H1 (cell line): ENCODE data around the gene SYNPR. TPM values are rescaled to one million over a fixed set of nuclear protein-coding genes. Genes with fewer than 3 reads are reported as not detected.

Experiments
- CTCF ChIA-PET: fragments of 300-600 bp; sonication (Branson Sonifier 250); formaldehyde crosslinking; loops from one replicate; lab custom pipeline; 2021; ENCODE audit not compliant: partially characterized antibody; lab: Charles Lee
- POLR2A ChIA-PET: fragments of 300-600 bp; sonication (Branson Sonifier 250); formaldehyde crosslinking; loops from one replicate; lab custom pipeline; 2021; ENCODE audit warnings: inconsistent platforms; ENCODE audit not compliant: partially characterized antibody; lab: Charles Lee
- DNase-seq, 2 experiments: peaks; one replicate each; pipeline versions ENCODE4 v3.0.0 to v3.0.0-alpha.2; 2010 to 2022; ENCODE audit warnings: low spot score in 2 of 2, low read depth in 1 of 2, mixed read lengths in 1 of 2
- FAIRE-seq: peaks from 2 replicates; lab custom pipeline; 2011; peaks lifted over from hg19 to GRCh38; lab: Jason Lieb, UNC
- H2AFZ ChIP-seq: 2 replicates; pipeline ENCODE4 v1.8.1; 2012; ENCODE audit warnings: low read length, inconsistent platforms
- H2AK5ac ChIP-seq: 2 replicates; pipeline ENCODE4 v1.6.1; 2013; ENCODE audit warnings: low read depth, low read length
- H2BK120ac ChIP-seq: replicated peaks from 2 replicates; pipeline ENCODE3; 2013; ENCODE audit warnings: low read depth, low read length, inconsistent platforms
- H2BK12ac ChIP-seq: 2 replicates; pipeline ENCODE4 v1.6.1; 2013; ENCODE audit warnings: low read depth, low read length
- H2BK15ac ChIP-seq: 2 replicates; pipeline ENCODE4 v1.6.1; 2013; ENCODE audit warnings: low read length
- H2BK20ac ChIP-seq: 2 replicates; pipeline ENCODE4 v1.6.1; 2013; ENCODE audit warnings: low read length
- H2BK5ac ChIP-seq: 2 replicates; pipeline ENCODE4 v1.6.1; 2013; ENCODE audit warnings: low read depth, low read length
- H3K14ac ChIP-seq: 2 replicates; pipeline ENCODE4 v1.6.1; 2013; ENCODE audit warnings: inconsistent platforms; ENCODE audit not compliant: insufficient read length
- H3K18ac ChIP-seq: 2 replicates; pipeline ENCODE4 v1.6.1; 2013; ENCODE audit warnings: low read length; ENCODE audit errors: extremely low read depth
- H3K23ac ChIP-seq: 2 replicates; pipeline ENCODE4 v1.6.1; 2013; ENCODE audit warnings: inconsistent platforms; ENCODE audit not compliant: insufficient read length
- H3K23me2 ChIP-seq: 2 replicates; pipeline ENCODE4 v1.6.1; 2013; ENCODE audit warnings: low read depth, low read length
- H3K27ac ChIP-seq: 2 replicates; pipeline ENCODE4 v1.6.1; 2011; ENCODE audit warnings: low read depth, low read length, inconsistent platforms
- H3K27me3 ChIP-seq, 4 experiments: replicated peaks in 1 of 4; 1 replicate in 1 of 4; 2 replicates in 3 of 4; pipeline versions ENCODE4 v1.6.1 to v1.8.1; 2011 to 2013; ENCODE audit warnings: low read length in 3 of 4, mild to moderate bottlenecking in 3 of 4, inconsistent platforms in 2 of 4, mixed read lengths in 2 of 4, moderate library complexity in 1 of 4; ENCODE audit not compliant: control insufficient read depth in 3 of 4, insufficient read depth in 3 of 4; ENCODE audit errors: extremely low read depth in 1 of 4
- H3K36me3 ChIP-seq, 4 experiments: 2 replicates each; pipeline versions ENCODE4 v1.6.1 to v1.8.1; 2011 to 2013; ENCODE audit warnings: mild to moderate bottlenecking in 4 of 4, low read length in 3 of 4, moderate library complexity in 2 of 4, control low read depth in 1 of 4, inconsistent platforms in 1 of 4; ENCODE audit not compliant: insufficient read depth in 4 of 4, control insufficient read depth in 2 of 4
- H3K4ac ChIP-seq: replicated peaks from 2 replicates; pipeline ENCODE3; 2013; ENCODE audit warnings: low read length, low read depth, mixed read lengths, inconsistent platforms; ENCODE audit not compliant: insufficient read length
- H3K4me1 ChIP-seq, 4 experiments: replicated peaks in 1 of 4; 1 replicate in 1 of 4; 2 replicates in 3 of 4; pipeline versions ENCODE4 v1.6.1 to v1.8.1; 2011 to 2013; ENCODE audit warnings: low read length in 3 of 4, inconsistent platforms in 2 of 4, mixed read lengths in 1 of 4; ENCODE audit not compliant: insufficient read depth in 4 of 4, control insufficient read depth in 3 of 4
- H3K4me2 ChIP-seq, 2 experiments: 2 replicates each; pipeline versions ENCODE4 v1.6.1 to v1.8.1; 2011 to 2013; ENCODE audit warnings: low read depth in 2 of 2, low read length in 2 of 2, control low read depth in 1 of 2, inconsistent platforms in 1 of 2, mild to moderate bottlenecking in 1 of 2; ENCODE audit not compliant: insufficient read depth in 1 of 2
- H3K4me3 ChIP-seq, 4 experiments: fragments of 200-600, 300-600 bp in 1 of 4; sonication (generic), shearing (Covaris generic), sonication (Bioruptor Twin) in 1 of 4; 2 replicates each; pipeline versions ENCODE4 v1.5.1 to v1.8.1; 2011 to 2016; ENCODE audit warnings: low read length in 4 of 4, low read depth in 3 of 4, control low read depth in 2 of 4, inconsistent platforms in 2 of 4, mild to moderate bottlenecking in 2 of 4, mixed read lengths in 1 of 4, moderate library complexity in 1 of 4; ENCODE audit not compliant: insufficient read depth in 2 of 4; ENCODE audit errors: extremely low read depth in 1 of 4
- H3K56ac ChIP-seq: replicated peaks from 2 replicates; pipeline ENCODE3; 2013; ENCODE audit warnings: low read depth, mild to moderate bottlenecking, mixed read lengths, low read length, inconsistent platforms; ENCODE audit not compliant: insufficient read length
- H3K79me1 ChIP-seq: 2 replicates; pipeline ENCODE4 v1.6.1; 2013; ENCODE audit warnings: low read depth, low read length, control low read depth
- H3K79me2 ChIP-seq, 2 experiments: 2 replicates each; pipeline versions ENCODE4 v1.6.1 to v1.8.1; 2012 to 2013; ENCODE audit warnings: low read length in 2 of 2, mild to moderate bottlenecking in 2 of 2, inconsistent platforms in 1 of 2; ENCODE audit not compliant: insufficient read depth in 2 of 2, control insufficient read depth in 1 of 2
- H3K9ac ChIP-seq, 4 experiments: replicated peaks in 1 of 4; 1 replicate in 1 of 4; 2 replicates in 3 of 4; pipeline versions ENCODE4 v1.6.1 to v1.8.1; 2011 to 2013; ENCODE audit warnings: low read depth in 3 of 4, low read length in 3 of 4, control low read depth in 2 of 4, mild to moderate bottlenecking in 2 of 4, moderate library complexity in 2 of 4, inconsistent platforms in 1 of 4; ENCODE audit errors: extremely low read depth in 1 of 4
- H3K9me3 ChIP-seq, 2 experiments: 2 replicates each; pipeline versions ENCODE4 v1.6.1 to v1.8.1; 2012 to 2013; ENCODE audit warnings: mild to moderate bottlenecking in 2 of 2, moderate library complexity in 2 of 2, control low read depth in 1 of 2, inconsistent platforms in 1 of 2, low read depth in 1 of 2, low read length in 1 of 2, mixed read lengths in 1 of 2; ENCODE audit not compliant: insufficient read depth in 2 of 2
- H4K20me1 ChIP-seq, 2 experiments: replicated peaks in 1 of 2; 2 replicates each; pipeline versions ENCODE3 to v1.8.1; 2011 to 2013; ENCODE audit warnings: inconsistent platforms in 2 of 2, low read length in 2 of 2, mild to moderate bottlenecking in 1 of 2; ENCODE audit not compliant: insufficient read depth in 2 of 2, control insufficient read depth in 1 of 2
- H4K5ac ChIP-seq: 2 replicates; pipeline ENCODE4 v1.6.1; 2013; ENCODE audit warnings: low read length, low read depth, mixed read lengths, inconsistent platforms; ENCODE audit not compliant: insufficient read length
- H4K8ac ChIP-seq: 2 replicates; pipeline ENCODE4 v1.8.0; 2013; ENCODE audit warnings: mild to moderate bottlenecking, moderate library complexity, low read length, inconsistent platforms; ENCODE audit not compliant: insufficient read depth; ENCODE audit errors: extremely low read depth
- H4K91ac ChIP-seq: replicated peaks from 2 replicates; pipeline ENCODE3; 2013; ENCODE audit warnings: low read length, mixed read lengths, inconsistent platforms; ENCODE audit not compliant: insufficient read length
- CTBP2 ChIP-seq: IDR thresholded peaks from 2 replicates; pipeline ENCODE4 v1.7.0; 2011; ENCODE audit warnings: borderline replicate concordance, mild to moderate bottlenecking, moderate library complexity, mixed read lengths, low read length; ENCODE audit not compliant: insufficient read depth, insufficient read length
- RNF2 ChIP-seq: fragments of 200-900, 300-1000 bp; sonication (generic); IDR thresholded peaks from 2 replicates; pipeline ENCODE4 v1.7.1; 2016; ENCODE audit warnings: borderline replicate concordance, low read depth, mild to moderate bottlenecking, antibody characterized with exemption, low read length; ENCODE audit not compliant: poor library complexity, severe bottlenecking; ENCODE audit errors: missing control alignments
- USF2 ChIP-seq: IDR thresholded peaks from 2 replicates; pipeline ENCODE4 v1.6.1; 2011; ENCODE audit warnings: low read length, improper control_type of control experiment
- WGBS, 2 experiments: shearing (Covaris generic) in 1 of 2; methylation state at CpG; one replicate each; pipeline versions ENCODE4 v1.1.6 to v1.1.7; 2013 to 2015; ENCODE audit warnings: low lambda C conversion rate in 2 of 2, mixed read lengths in 2 of 2, inconsistent platforms in 1 of 2, low coverage in 1 of 2, missing lambda C conversion rate in 1 of 2; ENCODE audit not compliant: insufficient replicate concordance in 2 of 2, insufficient coverage in 1 of 2, insufficient read length in 1 of 2; ENCODE audit errors: extremely low coverage in 1 of 2, missing lambda C conversion rate in 1 of 2; 5-methylcytosine and 5-hydroxymethylcytosine counted together
- polyA plus RNA-seq, 7 experiments: library from polyadenylated mRNA; depleted of rRNA in 3 of 7; stranded (reverse) in 5 of 7; unstranded in 2 of 7; fragments of >200 nt in 5 of 7; fragments of 200-250 nt in 2 of 7; gene quantifications; 1 replicate in 5 of 7; 2 replicates in 1 of 7; 4 replicates in 1 of 7; pipeline versions ENCODE4 v1.2.1 to v1.2.3, GENCODE V29; 2011 to 2013; ENCODE audit warnings: missing spikeins in 2 of 7, mixed read lengths in 2 of 7
- total RNA-seq: library from RNA; stranded (reverse); fragmentation: NEBNext Ultra II Directional; extraction: Animal tissue kit (Norgen Biotek cat#: 25700); gene quantifications from 2 replicates; pipeline ENCODE4 v1.2.1, GENCODE V29; 2021

SYNPR gene
- total and polyA plus RNA-seq, 2 of the 8 experiments (the other 6 are each of a cell fraction or from before 2014, with no cell fraction given) = 0.39 to 0.99 TPM

GRCh38 chr3:63471781-63472180, 193.7 kb downstream of the SYNPR start:
- Histone ChIP-seq H2AFZ (no peak overlapping the region), H3K56ac (no peak overlapping the region), H4K20me1 (no peaks in the 10 kb centered on the region), H4K8ac (no peak overlapping the region), H3K79me2 (no peaks in the 10 kb centered on the region), H3K4me3 (no peak overlapping the region), H3K36me3 (no peaks in the 10 kb centered on the region), H2BK20ac (no peak overlapping the region), H3K23ac (no peak overlapping the region), H2AK5ac (no peak overlapping the region), H3K18ac (no peak overlapping the region), H3K4me2 (no peak overlapping the region), H2BK120ac (no peak overlapping the region), H3K79me1 (no peaks in the 10 kb centered on the region), H3K23me2 (no peaks in the 10 kb centered on the region), H3K27me3 (no peaks in the 10 kb centered on the region), H3K9me3 (no peaks in the 10 kb centered on the region), H4K91ac (no peak overlapping the region), H3K14ac (no peak overlapping the region), H3K4ac (no peak overlapping the region), H3K9ac (no peak overlapping the region), H3K4me1 (no peaks in the 10 kb centered on the region; a peak in 1 of 7 replicates), H3K27ac (no peak overlapping the region), H4K5ac (no peak overlapping the region), H2BK12ac (no peak overlapping the region), H2BK5ac (no peak overlapping the region), H2BK15ac (no peak overlapping the region)
- DNase-seq = no peak
- CTCF ChIA-PET = no interaction called here
- POLR2A ChIA-PET = no interaction called here
- FAIRE-seq = no peak
- WGBS, 2 experiments = 91% methylated on average over 5 of the region's 5 CpGs; no CpG with 5 or more reads in 1 of the 2 experiments
- TF ChIP-seq CTBP2 (no peak), RNF2 (no peak), USF2 (no peak)
